ENCODE results near the gene KIF5A.

KIF5A gene

GRCh38 chr12:57621497-57622292 is 71.9 kb downstream of the KIF5A start:
- FAIRE-seq: no peak

DNA sequence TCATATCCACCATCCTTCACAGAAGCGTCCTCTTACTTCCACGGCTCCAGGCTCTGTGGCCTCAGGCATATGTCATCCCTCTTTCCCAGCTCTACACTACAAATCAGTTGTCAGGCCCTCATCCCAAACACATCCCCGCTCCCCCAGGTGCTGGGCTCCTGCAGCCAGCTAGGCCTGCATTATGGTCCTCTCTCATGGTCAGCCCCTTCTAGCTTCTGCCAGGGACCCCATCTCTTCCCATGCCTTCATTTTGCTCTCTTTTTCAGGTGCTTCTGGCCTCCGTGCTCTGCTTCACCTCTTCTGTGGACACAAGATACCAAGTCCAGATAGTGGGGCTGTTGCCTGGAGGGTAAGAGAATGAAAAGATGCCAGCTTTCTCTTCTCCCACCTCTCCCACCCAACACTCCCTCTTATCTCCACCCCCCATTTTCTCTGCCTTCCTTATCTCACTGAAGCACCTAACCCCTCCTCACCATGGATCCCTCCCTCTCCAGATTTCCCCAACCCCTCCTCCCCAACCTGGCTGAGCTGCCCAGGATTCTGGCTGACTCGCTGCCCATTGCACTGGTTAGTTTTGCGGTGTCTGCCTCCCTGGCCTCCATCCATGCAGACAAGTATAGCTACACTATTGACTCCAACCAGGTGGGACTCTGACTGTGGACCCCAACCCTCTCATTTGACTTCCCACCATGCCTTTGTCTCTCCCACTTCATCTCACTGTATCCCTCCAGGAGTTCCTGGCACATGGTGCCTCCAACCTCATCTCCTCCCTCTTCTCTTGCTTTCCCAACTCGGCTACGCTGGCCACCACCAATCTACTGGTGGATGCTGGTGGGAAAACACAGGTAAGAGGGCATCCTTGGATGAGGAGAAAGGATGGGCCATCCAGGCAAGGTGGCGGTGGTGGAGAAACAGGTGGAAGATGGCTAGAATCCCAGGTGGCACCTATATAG is 72.7 kb downstream of the KIF5A start:
- FAIRE-seq: no peak

GRCh38 chr12:57623385-57623784 is 73.5 kb downstream of the KIF5A start:
- no peak for FAIRE-seq

DNA sequence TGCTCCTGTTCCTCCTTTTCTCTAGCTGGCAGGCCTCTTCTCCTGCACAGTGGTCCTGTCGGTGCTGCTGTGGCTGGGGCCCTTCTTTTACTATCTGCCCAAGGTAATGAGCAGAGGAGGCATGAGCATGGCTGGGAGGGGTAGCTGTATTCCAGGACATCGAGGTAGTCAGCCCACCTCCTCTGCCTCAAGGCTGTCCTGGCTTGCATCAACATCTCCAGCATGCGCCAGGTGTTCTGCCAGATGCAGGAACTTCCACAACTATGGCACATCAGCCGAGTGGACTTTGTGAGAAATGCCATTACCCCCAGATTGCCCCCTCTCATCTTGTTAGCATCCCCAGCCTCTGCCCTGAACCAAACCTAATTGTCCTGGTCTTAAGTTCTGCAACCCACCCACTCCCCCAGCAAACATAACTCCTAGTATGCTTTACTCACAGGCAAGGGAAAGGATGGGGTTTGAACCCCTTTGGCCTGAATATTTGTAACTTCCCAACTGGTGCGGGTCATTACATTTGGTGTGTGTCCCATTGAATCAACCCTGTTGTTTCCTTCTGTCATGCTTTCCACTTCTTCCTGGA is 74.1 kb downstream of the KIF5A start:
- no peak for FAIRE-seq

GRCh38 chr12:57624441-57625220 is 74.8 kb downstream of the KIF5A start:
- no peak for FAIRE-seq

DNA sequence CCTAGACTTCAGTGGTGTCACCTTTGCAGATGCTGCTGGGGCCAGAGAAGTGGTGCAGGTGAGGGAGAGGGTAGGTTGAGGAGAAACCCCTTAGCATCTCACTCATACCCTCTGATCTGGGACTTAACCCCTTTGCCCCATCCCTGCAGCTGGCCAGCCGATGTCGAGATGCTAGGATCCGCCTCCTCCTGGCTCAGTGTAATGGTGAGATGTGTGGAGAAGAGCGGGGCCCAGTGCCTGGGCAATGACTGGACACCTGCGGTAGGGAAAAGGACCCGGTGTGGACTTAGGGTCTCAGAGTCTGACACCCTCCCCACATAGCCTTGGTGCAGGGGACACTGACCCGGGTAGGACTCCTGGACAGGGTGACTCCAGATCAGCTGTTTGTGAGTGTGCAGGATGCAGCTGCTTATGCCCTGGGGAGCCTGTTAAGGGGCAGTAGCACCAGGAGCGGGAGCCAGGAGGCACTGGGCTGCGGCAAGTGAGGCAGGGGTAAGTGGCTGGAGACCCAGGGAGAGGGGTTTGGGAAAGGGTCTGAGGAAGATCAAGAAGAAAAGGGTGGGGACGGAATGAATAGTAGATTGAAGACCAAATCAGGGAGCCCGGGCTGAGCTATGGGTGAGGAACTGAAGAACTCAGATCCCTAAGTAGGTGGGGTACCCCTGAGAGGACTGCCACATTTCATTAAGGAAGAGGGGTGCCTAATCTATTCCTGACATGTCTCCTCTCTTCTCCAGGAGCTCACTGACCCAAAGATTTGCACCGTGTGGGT is 75.6 kb downstream of the KIF5A start:
- FAIRE-seq: no peak

DNA sequence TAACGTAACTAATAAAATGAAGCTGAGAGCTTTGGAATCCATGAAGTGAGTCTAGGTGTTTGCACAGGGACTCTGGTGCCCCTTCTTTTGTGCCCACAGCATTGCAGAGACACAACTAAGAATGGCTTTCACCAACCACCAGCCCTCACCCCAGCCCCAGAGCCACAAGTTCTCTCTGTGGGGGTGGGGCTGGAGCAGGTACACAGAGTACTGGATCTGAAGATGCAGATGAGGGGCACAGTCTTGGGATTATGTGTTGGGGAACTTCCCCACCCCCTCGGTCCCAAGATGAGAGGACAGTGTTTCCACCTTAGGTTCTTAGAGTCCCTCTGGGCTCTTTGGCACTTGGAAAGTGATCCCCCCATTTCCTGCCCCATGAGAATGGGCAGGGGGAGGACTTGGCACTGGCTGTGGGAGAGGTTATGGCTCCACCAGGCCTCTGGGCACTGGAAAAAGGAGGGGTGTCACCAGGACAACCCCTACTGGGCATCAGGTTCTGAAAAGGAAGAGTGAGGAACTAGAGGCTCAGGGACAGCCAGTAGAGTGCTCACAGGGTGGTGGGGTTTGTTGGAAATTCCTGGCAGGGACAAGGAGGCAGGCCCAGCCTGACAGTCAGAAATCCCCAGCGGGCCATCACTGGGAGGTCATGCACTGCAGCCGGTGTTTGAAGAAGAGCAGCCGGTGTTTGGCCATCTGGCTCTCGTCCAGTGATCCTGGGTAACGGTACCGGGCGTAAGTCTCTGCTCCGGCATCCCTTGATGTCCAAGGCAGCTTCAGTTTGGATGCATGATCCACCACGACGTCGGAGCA is 76.5 kb downstream of the KIF5A start:
- FAIRE-seq: no peak

GRCh38 chr12:57626921-57627445 is 77.1 kb downstream of the KIF5A start:
- FAIRE-seq: no peak

DNA sequence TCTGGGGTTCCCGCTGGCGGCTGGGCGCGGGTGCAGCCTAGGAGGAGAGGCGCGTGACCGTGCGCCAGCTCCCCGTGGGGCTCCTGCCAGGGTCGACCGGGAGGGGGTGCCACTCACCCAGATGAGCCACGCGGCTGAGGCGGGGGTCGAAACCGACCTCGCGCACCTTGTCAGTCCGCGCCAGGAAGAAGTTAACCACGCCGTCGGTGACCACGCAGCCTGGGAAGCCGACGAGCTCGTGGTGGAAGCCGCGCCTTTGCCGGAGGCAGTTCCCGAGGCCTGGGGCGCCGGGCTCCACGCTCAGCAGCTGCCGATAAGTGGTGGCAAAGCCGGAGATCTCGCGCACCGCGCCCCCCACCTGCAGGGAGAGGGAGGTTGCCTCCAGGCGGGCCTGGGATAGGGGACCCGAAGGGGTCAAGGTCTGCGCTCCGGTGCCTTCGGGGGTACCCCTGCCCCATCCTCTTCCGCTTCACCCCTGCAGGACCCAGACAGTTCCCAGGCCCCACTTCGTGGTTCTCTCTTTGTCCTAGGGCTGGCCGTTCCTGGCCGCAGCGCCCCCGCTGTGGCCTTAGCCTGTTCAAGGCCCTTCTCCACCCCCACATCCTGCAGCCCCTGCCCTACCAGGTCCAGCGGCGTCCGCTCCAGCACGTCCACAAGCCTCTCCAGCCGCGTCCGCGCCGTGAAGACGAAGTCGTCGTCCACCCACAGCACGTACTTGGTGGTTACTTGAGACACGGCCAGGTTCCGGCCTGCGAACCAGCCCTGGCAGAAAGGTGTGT is 77.8 kb downstream of the KIF5A start:
- FAIRE-seq: no peak

- no peak for FAIRE-seq
These were observed 78.7 kb downstream of the KIF5A start for GRCh38 chr12:57628280-57629191.

GRCh38 chr12:57629897-57630471 is 80.1 kb downstream of the KIF5A start:
- FAIRE-seq: no peak

DNA sequence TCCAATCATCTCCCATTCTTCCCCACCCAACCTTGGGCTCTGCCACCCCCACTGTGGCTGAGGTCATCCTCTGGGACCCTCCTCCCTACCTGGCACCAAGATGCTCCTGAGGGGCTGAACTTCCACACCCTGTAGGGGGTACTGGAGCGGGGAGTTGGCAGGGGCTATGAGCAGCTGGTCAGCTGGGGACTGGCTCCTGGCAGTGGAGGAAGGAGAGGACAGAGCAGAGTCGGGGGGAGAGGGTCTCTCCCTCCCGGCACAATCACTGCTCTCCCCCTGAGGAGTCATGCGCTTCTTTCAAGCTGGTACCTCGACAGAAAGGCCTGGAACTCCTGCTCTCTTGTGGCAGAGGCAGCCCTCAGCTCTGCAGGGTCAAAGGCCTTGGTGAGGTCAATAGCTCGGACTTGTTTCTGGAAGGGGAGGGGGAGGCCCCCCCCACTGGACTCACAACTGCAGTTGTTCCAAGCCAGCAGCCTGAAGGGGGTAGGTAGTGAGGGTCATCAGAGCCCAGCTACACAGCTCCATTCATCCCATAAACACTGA is 81.1 kb downstream of the KIF5A start:
- no peak for FAIRE-seq

GRCh38 chr12:57631566-57632072 is 81.8 kb downstream of the KIF5A start:
- no peak for FAIRE-seq

- FAIRE-seq: no peak
These were observed 82.5 kb downstream of the KIF5A start for GRCh38 chr12:57632073-57632957.

GRCh38 chr12:57632958-57633840 is 83.4 kb downstream of the KIF5A start, which contains the start of gene B4GALNT1:
Gene B4GALNT1 (minus strand): TSS chr12:57633201. CDS start chr12:57632132, 1,069 bp downstream.
- FAIRE-seq: no peak
